Tibial nerve (tissue), 4 donors: Measurements from ENCODE around the gene FAHD2A. TPM values are rescaled to one million over a fixed set of nuclear protein-coding genes. Genes with fewer than 3 reads are reported as not detected.

Source experiments
- DNase-seq, 2 donors: peaks; one replicate each; pipeline ENCODE4 v3.0.0-alpha.2; 2019; ENCODE audit warnings: low spot score in 2 of 2
- H3K27ac ChIP-seq, 4 donors: fragments of 200-600 bp; sonication (generic) in 3 of 4; one replicate each; pipeline ENCODE4 v1.5.1; 2017 to 2019; ENCODE audit warnings: mild to moderate bottlenecking in 1 of 4
- H3K27me3 ChIP-seq, 2 donors: fragments of 200-600 bp; sonication (generic) in 1 of 2; one replicate each; pipeline versions ENCODE4 v1.5.1 to v1.6.0; 2017 to 2019
- H3K36me3 ChIP-seq, 3 donors: fragments of 200-600 bp; sonication (generic); one replicate each; pipeline ENCODE4 v1.5.1; 2018 to 2019
- H3K4me1 ChIP-seq, 4 donors: fragments of 200-600 bp; sonication (generic) in 3 of 4; one replicate each; pipeline ENCODE4 v1.5.1; 2017 to 2019
- H3K4me3 ChIP-seq, 4 donors: fragments of 200-600 bp; sonication (generic) in 3 of 4; one replicate each; pipeline ENCODE4 v1.5.1; 2017 to 2019; ENCODE audit warnings: mild to moderate bottlenecking in 1 of 4, moderate library complexity in 1 of 4
- H3K9me3 ChIP-seq, 4 donors: fragments of 200-600 bp; sonication (generic) in 3 of 4; one replicate each; pipeline ENCODE4 v1.5.1; 2017 to 2019
- EP300 ChIP-seq, 2 donors: sonication (generic); formaldehyde crosslinking; IDR thresholded peaks; one replicate each; pipeline ENCODE4 v1.6.1; 2017; ENCODE audit warnings: antibody characterized with exemption in 2 of 2, mild to moderate bottlenecking in 1 of 2
- POLR2A ChIP-seq, 2 donors: fragments of 450-650 bp; IDR thresholded peaks; one replicate each; pipeline ENCODE4 v1.6.1; 2017; ENCODE audit warnings: antibody characterized with exemption in 2 of 2, mild to moderate bottlenecking in 2 of 2, moderate library complexity in 2 of 2
- WGBS, 2 donors: methylation state at CpG; one replicate each; pipeline ENCODE4 v1.1.5; 2018; 5-methylcytosine and 5-hydroxymethylcytosine counted together
- total RNA-seq, 4 donors: library from RNA; depleted of rRNA; stranded (reverse); fragments of >200 nt; gene quantifications; one replicate each; pipeline ENCODE4 v1.1.0, GENCODE V29; 2016
- TF ChIP-seq, protein P1 (sequence below), 5 experiments: fragments of 200-600 bp in 3 of 5; fragments of 450-650 bp in 2 of 5; sonication (generic) in 3 of 5; IDR thresholded peaks; one replicate each; pipeline ENCODE4 v1.5.1; 2016 to 2019; ENCODE audit warnings: antibody characterized with exemption in 5 of 5, mild to moderate bottlenecking in 3 of 5, moderate library complexity in 2 of 5

FAHD2A gene
- 10 to 100 TPM; 21.0 to 34.5 (median 24.8) TPM for total RNA-seq

DNA sequence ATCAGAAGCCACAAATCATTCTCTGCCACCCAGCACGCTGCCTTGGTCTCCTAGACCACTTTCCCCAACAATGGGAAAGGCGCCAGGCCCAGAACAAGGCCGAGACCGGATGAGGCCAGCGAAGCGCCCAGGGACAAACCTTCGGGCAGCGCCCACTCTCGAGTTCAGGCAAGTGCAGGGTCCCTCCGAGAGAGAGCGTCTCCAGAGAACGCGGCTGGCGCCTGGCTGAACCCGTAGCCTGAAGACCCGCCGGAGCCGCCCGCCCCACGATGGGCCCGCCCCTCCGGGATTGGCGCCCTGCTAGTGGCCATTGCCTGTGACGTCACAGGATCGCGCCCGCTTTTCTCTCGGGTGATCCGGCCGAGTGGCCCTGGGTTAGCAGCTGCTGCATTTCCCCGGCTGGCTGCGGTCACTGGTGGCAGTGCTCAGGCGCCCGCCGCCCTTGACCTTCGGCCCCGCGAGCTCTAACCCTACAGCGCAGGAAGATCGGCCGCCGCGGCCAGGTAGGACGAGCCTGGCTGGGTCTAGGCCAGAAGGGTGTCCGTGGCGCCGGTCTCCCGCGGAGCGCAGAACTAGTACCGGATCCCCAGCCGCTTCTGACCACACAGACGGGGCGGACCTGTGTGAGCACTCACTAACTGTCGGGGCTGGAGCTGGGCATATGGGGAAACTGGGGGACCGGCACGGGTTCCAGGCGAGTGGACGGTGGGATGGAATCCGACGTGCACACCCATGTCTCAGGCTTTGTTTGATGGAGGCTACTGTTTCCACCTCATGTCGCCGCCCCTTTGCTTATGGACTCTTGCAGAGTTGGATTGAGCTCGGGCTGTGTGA, at the start of gene FAHD2A:
TSS of gene FAHD2A (plus strand) at position 339 of the 834 bp plus-strand sequence. CDS start 2,851 bp downstream, outside the sequence.
- DNase-seq = peak; percentile 95 to 96
- TF ChIP-seq EP300 (IDR thresholded peaks at IDR 0.05) (peak in 1 of 2 donors; percentile 89), POLR2A (IDR thresholded peaks at IDR 0.05) (peak; percentile 56 to 71)
- TF ChIP-seq, protein P1, sequence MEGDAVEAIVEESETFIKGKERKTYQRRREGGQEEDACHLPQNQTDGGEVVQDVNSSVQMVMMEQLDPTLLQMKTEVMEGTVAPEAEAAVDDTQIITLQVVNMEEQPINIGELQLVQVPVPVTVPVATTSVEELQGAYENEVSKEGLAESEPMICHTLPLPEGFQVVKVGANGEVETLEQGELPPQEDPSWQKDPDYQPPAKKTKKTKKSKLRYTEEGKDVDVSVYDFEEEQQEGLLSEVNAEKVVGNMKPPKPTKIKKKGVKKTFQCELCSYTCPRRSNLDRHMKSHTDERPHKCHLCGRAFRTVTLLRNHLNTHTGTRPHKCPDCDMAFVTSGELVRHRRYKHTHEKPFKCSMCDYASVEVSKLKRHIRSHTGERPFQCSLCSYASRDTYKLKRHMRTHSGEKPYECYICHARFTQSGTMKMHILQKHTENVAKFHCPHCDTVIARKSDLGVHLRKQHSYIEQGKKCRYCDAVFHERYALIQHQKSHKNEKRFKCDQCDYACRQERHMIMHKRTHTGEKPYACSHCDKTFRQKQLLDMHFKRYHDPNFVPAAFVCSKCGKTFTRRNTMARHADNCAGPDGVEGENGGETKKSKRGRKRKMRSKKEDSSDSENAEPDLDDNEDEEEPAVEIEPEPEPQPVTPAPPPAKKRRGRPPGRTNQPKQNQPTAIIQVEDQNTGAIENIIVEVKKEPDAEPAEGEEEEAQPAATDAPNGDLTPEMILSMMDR (IDR thresholded peaks at IDR 0.05) = peak in 2 of 5 experiments; percentile 11 to 31
- WGBS, 2 donors = 0 to 1% methylated on average over 24 to 58 of the region's 64 CpGs
- peaks cover 0 to 10% (median 0%) of the 10 kb centered on the region in 3 donors for H3K36me3 ChIP-seq
- H3K4me3 ChIP-seq = peak within 1 kb of the TSS; percentile 71 to 95 (median 90)
- H3K4me1 ChIP-seq = peaks cover 0 to 33% (median 14%) of the 10 kb centered on the region in 4 donors
- H3K27ac ChIP-seq = peak within 1 kb of the TSS; percentile 75 to 91 (median 83)
- H3K27me3 ChIP-seq = no peaks in the 10 kb centered on the region
- H3K9me3 ChIP-seq = no peaks in the 10 kb centered on the region

DNA sequence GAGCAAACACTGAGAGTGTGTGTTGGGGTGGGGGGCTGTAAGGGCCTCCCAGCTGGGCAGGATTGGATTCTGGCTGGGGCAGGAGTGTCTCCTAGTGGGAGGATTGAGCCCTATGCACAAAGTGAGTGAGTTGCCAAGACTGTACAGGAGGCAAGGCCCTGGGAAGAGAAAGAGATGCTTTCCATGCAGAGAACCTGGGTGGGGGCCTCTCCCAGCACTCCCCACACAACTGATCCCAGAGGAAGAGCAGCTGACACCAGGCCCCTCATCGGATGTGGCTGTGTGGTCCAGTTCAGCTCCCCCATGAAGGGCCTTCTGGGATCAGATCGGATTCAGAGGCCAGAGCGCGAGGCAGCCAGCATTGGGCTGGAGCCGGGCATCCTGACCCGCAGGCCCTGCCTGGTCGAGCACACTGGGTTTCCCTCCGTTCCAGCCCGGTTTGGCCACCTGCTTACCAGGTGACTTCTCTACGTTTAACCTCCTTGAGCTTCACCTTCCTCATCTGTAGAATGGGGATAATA, 49.4 kb upstream of the FAHD2A start:
- WGBS, 2 donors = 83 to 93% methylated on average over 7 to 10 of the region's 10 CpGs
- Histone ChIP-seq H3K36me3 (peaks cover 0 to 7% (median 0%) of the 10 kb centered on the region in 3 donors), H3K4me3 (no peak overlapping the region), H3K27me3 (no peaks in the 10 kb centered on the region), H3K9me3 (peaks cover 0 to 4% (median 0%) of the 10 kb centered on the region in 4 donors), H3K4me1 (peaks cover 0 to 15% (median 0%) of the 10 kb centered on the region in 4 donors), H3K27ac (no peak overlapping the region)
- DNase-seq = no peak
- TF ChIP-seq, protein P1 (IDR thresholded peaks at IDR 0.05) = no peak
- TF ChIP-seq EP300 (IDR thresholded peaks at IDR 0.05) (no peak), POLR2A (IDR thresholded peaks at IDR 0.05) (no peak)

DNA sequence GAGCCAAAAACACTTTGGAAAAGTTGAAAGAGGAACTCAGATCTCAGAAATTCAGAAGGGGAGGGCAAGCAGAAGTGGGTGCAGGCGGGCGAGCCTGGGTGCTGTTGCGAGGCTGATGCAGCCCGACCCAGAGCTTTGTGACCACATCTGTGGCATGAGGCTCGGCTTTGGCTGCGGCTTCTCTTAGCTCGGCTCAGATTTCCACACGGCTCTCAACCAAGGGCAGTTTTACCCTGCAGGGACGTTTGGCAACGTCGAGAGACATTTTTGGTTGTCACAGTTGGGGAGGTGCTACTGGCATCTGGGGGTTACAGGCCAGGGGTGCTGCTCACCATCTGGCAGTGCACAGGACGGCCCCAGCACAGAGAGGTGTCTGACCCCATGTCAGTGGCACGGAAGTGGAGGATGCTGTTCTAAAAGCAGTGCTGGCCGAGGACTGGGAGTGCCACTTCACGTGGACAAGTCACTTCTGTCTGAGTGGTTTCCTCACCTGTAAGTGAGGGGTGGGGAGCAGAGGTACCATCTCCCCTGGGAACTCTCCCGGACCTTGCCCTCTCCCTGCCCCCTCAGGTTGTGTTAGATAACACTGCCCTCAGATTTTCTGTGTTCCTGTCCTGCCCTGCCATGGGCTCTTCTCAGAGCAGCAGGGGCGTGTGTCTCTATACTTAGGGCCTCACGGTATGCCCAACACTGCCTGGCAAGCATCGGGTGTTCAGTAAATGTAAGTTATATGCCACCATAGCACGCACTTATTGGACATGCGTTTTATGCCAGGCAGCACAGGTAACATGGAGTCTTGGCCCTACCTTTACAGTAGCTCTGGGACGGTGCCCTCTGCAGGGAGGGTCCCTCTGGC, 48.7 kb upstream of the FAHD2A start:
- no peak for DNase-seq
- TF ChIP-seq EP300 (IDR thresholded peaks at IDR 0.05) (no peak), POLR2A (IDR thresholded peaks at IDR 0.05) (no peak)
- TF ChIP-seq, protein P1 (IDR thresholded peaks at IDR 0.05) = no peak
- Histone ChIP-seq H3K27me3 (no peaks in the 10 kb centered on the region), H3K9me3 (peaks cover 0 to 4% (median 0%) of the 10 kb centered on the region in 4 donors), H3K4me3 (no peak overlapping the region), H3K4me1 (peaks cover 0 to 11% (median 0%) of the 10 kb centered on the region in 4 donors), H3K36me3 (peaks cover 0 to 7% (median 0%) of the 10 kb centered on the region in 3 donors), H3K27ac (no peak overlapping the region)
- 78 to 83% methylated on average over 19 to 22 of the region's 22 CpGs for WGBS, 2 donors

GRCh38 chr2:95354469-95354901, 48.0 kb upstream of the FAHD2A start:
- H3K27me3 ChIP-seq = no peaks in the 10 kb centered on the region
- DNase-seq = no peak
- peaks cover 0 to 7% (median 0%) of the 10 kb centered on the region in 3 donors for H3K36me3 ChIP-seq
- no peak overlapping the region for H3K27ac ChIP-seq
- no peak overlapping the region for H3K4me3 ChIP-seq
- WGBS, 2 donors = 91 to 92% methylated on average over 5 of the region's 5 CpGs
- peaks cover 0 to 4% (median 0%) of the 10 kb centered on the region in 4 donors for H3K9me3 ChIP-seq
- TF ChIP-seq, protein P1 (IDR thresholded peaks at IDR 0.05) = no peak
- TF ChIP-seq POLR2A (IDR thresholded peaks at IDR 0.05) = no peak
- H3K4me1 ChIP-seq = peaks cover 0 to 11% (median 1%) of the 10 kb centered on the region in 4 donors
